H1 (cell line): ENCODE results near the gene SMYD4. TPM values are rescaled to one million over a fixed set of nuclear protein-coding genes. Genes with fewer than 3 reads are reported as not detected.
"Not testable (repeated sequence)": the region's sequence is repeated elsewhere in the genome, so short reads cannot be mapped to it uniquely, and the experiment has no call there.

Experiments used
- CTCF ChIA-PET: fragments of 300-600 bp; sonication (Branson Sonifier 250); formaldehyde crosslinking; loops from one replicate; lab custom pipeline; 2021; ENCODE audit not compliant: partially characterized antibody; lab: Charles Lee
- POLR2A ChIA-PET: fragments of 300-600 bp; sonication (Branson Sonifier 250); formaldehyde crosslinking; loops from one replicate; lab custom pipeline; 2021; ENCODE audit warnings: inconsistent platforms; ENCODE audit not compliant: partially characterized antibody; lab: Charles Lee
- DNase-seq, 2 experiments: peaks; one replicate each; pipeline versions ENCODE4 v3.0.0 to v3.0.0-alpha.2; 2010 to 2022; ENCODE audit warnings: low spot score in 2 of 2, low read depth in 1 of 2, mixed read lengths in 1 of 2
- FAIRE-seq: peaks from 2 replicates; lab custom pipeline; 2011; peaks lifted over from hg19 to GRCh38; lab: Jason Lieb, UNC
- H2AFZ ChIP-seq: 2 replicates; pipeline ENCODE4 v1.8.1; 2012; ENCODE audit warnings: low read length, inconsistent platforms
- H2AK5ac ChIP-seq: 2 replicates; pipeline ENCODE4 v1.6.1; 2013; ENCODE audit warnings: low read depth, low read length
- H2BK120ac ChIP-seq: replicated peaks from 2 replicates; pipeline ENCODE3; 2013; ENCODE audit warnings: low read depth, low read length, inconsistent platforms
- H2BK12ac ChIP-seq: 2 replicates; pipeline ENCODE4 v1.6.1; 2013; ENCODE audit warnings: low read depth, low read length
- H2BK15ac ChIP-seq: 2 replicates; pipeline ENCODE4 v1.6.1; 2013; ENCODE audit warnings: low read length
- H2BK20ac ChIP-seq: 2 replicates; pipeline ENCODE4 v1.6.1; 2013; ENCODE audit warnings: low read length
- H2BK5ac ChIP-seq: 2 replicates; pipeline ENCODE4 v1.6.1; 2013; ENCODE audit warnings: low read depth, low read length
- H3K14ac ChIP-seq: 2 replicates; pipeline ENCODE4 v1.6.1; 2013; ENCODE audit warnings: inconsistent platforms; ENCODE audit not compliant: insufficient read length
- H3K18ac ChIP-seq: 2 replicates; pipeline ENCODE4 v1.6.1; 2013; ENCODE audit warnings: low read length; ENCODE audit errors: extremely low read depth
- H3K23ac ChIP-seq: 2 replicates; pipeline ENCODE4 v1.6.1; 2013; ENCODE audit warnings: inconsistent platforms; ENCODE audit not compliant: insufficient read length
- H3K23me2 ChIP-seq: 2 replicates; pipeline ENCODE4 v1.6.1; 2013; ENCODE audit warnings: low read depth, low read length
- H3K27ac ChIP-seq: 2 replicates; pipeline ENCODE4 v1.6.1; 2011; ENCODE audit warnings: low read depth, low read length, inconsistent platforms
- H3K27me3 ChIP-seq, 4 experiments: replicated peaks in 1 of 4; 1 replicate in 1 of 4; 2 replicates in 3 of 4; pipeline versions ENCODE4 v1.6.1 to v1.8.1; 2011 to 2013; ENCODE audit warnings: low read length in 3 of 4, mild to moderate bottlenecking in 3 of 4, inconsistent platforms in 2 of 4, mixed read lengths in 2 of 4, moderate library complexity in 1 of 4; ENCODE audit not compliant: control insufficient read depth in 3 of 4, insufficient read depth in 3 of 4; ENCODE audit errors: extremely low read depth in 1 of 4
- H3K36me3 ChIP-seq, 4 experiments: 2 replicates each; pipeline versions ENCODE4 v1.6.1 to v1.8.1; 2011 to 2013; ENCODE audit warnings: mild to moderate bottlenecking in 4 of 4, low read length in 3 of 4, moderate library complexity in 2 of 4, control low read depth in 1 of 4, inconsistent platforms in 1 of 4; ENCODE audit not compliant: insufficient read depth in 4 of 4, control insufficient read depth in 2 of 4
- H3K4ac ChIP-seq: replicated peaks from 2 replicates; pipeline ENCODE3; 2013; ENCODE audit warnings: low read length, low read depth, mixed read lengths, inconsistent platforms; ENCODE audit not compliant: insufficient read length
- H3K4me1 ChIP-seq, 4 experiments: replicated peaks in 1 of 4; 1 replicate in 1 of 4; 2 replicates in 3 of 4; pipeline versions ENCODE4 v1.6.1 to v1.8.1; 2011 to 2013; ENCODE audit warnings: low read length in 3 of 4, inconsistent platforms in 2 of 4, mixed read lengths in 1 of 4; ENCODE audit not compliant: insufficient read depth in 4 of 4, control insufficient read depth in 3 of 4
- H3K4me2 ChIP-seq, 2 experiments: 2 replicates each; pipeline versions ENCODE4 v1.6.1 to v1.8.1; 2011 to 2013; ENCODE audit warnings: low read depth in 2 of 2, low read length in 2 of 2, control low read depth in 1 of 2, inconsistent platforms in 1 of 2, mild to moderate bottlenecking in 1 of 2; ENCODE audit not compliant: insufficient read depth in 1 of 2
- H3K4me3 ChIP-seq, 4 experiments: fragments of 200-600, 300-600 bp in 1 of 4; sonication (generic), shearing (Covaris generic), sonication (Bioruptor Twin) in 1 of 4; 2 replicates each; pipeline versions ENCODE4 v1.5.1 to v1.8.1; 2011 to 2016; ENCODE audit warnings: low read length in 4 of 4, low read depth in 3 of 4, control low read depth in 2 of 4, inconsistent platforms in 2 of 4, mild to moderate bottlenecking in 2 of 4, mixed read lengths in 1 of 4, moderate library complexity in 1 of 4; ENCODE audit not compliant: insufficient read depth in 2 of 4; ENCODE audit errors: extremely low read depth in 1 of 4
- H3K56ac ChIP-seq: replicated peaks from 2 replicates; pipeline ENCODE3; 2013; ENCODE audit warnings: low read depth, mild to moderate bottlenecking, mixed read lengths, low read length, inconsistent platforms; ENCODE audit not compliant: insufficient read length
- H3K79me1 ChIP-seq: 2 replicates; pipeline ENCODE4 v1.6.1; 2013; ENCODE audit warnings: low read depth, low read length, control low read depth
- H3K79me2 ChIP-seq, 2 experiments: 2 replicates each; pipeline versions ENCODE4 v1.6.1 to v1.8.1; 2012 to 2013; ENCODE audit warnings: low read length in 2 of 2, mild to moderate bottlenecking in 2 of 2, inconsistent platforms in 1 of 2; ENCODE audit not compliant: insufficient read depth in 2 of 2, control insufficient read depth in 1 of 2
- H3K9ac ChIP-seq, 4 experiments: replicated peaks in 1 of 4; 1 replicate in 1 of 4; 2 replicates in 3 of 4; pipeline versions ENCODE4 v1.6.1 to v1.8.1; 2011 to 2013; ENCODE audit warnings: low read depth in 3 of 4, low read length in 3 of 4, control low read depth in 2 of 4, mild to moderate bottlenecking in 2 of 4, moderate library complexity in 2 of 4, inconsistent platforms in 1 of 4; ENCODE audit errors: extremely low read depth in 1 of 4
- H3K9me3 ChIP-seq, 2 experiments: 2 replicates each; pipeline versions ENCODE4 v1.6.1 to v1.8.1; 2012 to 2013; ENCODE audit warnings: mild to moderate bottlenecking in 2 of 2, moderate library complexity in 2 of 2, control low read depth in 1 of 2, inconsistent platforms in 1 of 2, low read depth in 1 of 2, low read length in 1 of 2, mixed read lengths in 1 of 2; ENCODE audit not compliant: insufficient read depth in 2 of 2
- H4K20me1 ChIP-seq, 2 experiments: replicated peaks in 1 of 2; 2 replicates each; pipeline versions ENCODE3 to v1.8.1; 2011 to 2013; ENCODE audit warnings: inconsistent platforms in 2 of 2, low read length in 2 of 2, mild to moderate bottlenecking in 1 of 2; ENCODE audit not compliant: insufficient read depth in 2 of 2, control insufficient read depth in 1 of 2
- H4K5ac ChIP-seq: 2 replicates; pipeline ENCODE4 v1.6.1; 2013; ENCODE audit warnings: low read length, low read depth, mixed read lengths, inconsistent platforms; ENCODE audit not compliant: insufficient read length
- H4K8ac ChIP-seq: 2 replicates; pipeline ENCODE4 v1.8.0; 2013; ENCODE audit warnings: mild to moderate bottlenecking, moderate library complexity, low read length, inconsistent platforms; ENCODE audit not compliant: insufficient read depth; ENCODE audit errors: extremely low read depth
- H4K91ac ChIP-seq: replicated peaks from 2 replicates; pipeline ENCODE3; 2013; ENCODE audit warnings: low read length, mixed read lengths, inconsistent platforms; ENCODE audit not compliant: insufficient read length
- WGBS, 2 experiments: shearing (Covaris generic) in 1 of 2; methylation state at CpG; one replicate each; pipeline versions ENCODE4 v1.1.6 to v1.1.7; 2013 to 2015; ENCODE audit warnings: low lambda C conversion rate in 2 of 2, mixed read lengths in 2 of 2, inconsistent platforms in 1 of 2, low coverage in 1 of 2, missing lambda C conversion rate in 1 of 2; ENCODE audit not compliant: insufficient replicate concordance in 2 of 2, insufficient coverage in 1 of 2, insufficient read length in 1 of 2; ENCODE audit errors: extremely low coverage in 1 of 2, missing lambda C conversion rate in 1 of 2; 5-methylcytosine and 5-hydroxymethylcytosine counted together
- polyA plus RNA-seq, 7 experiments: library from polyadenylated mRNA; depleted of rRNA in 3 of 7; stranded (reverse) in 5 of 7; unstranded in 2 of 7; fragments of >200 nt in 5 of 7; fragments of 200-250 nt in 2 of 7; gene quantifications; 1 replicate in 5 of 7; 2 replicates in 1 of 7; 4 replicates in 1 of 7; pipeline versions ENCODE4 v1.2.1 to v1.2.3, GENCODE V29; 2011 to 2013; ENCODE audit warnings: missing spikeins in 2 of 7, mixed read lengths in 2 of 7
- total RNA-seq: library from RNA; stranded (reverse); fragmentation: NEBNext Ultra II Directional; extraction: Animal tissue kit (Norgen Biotek cat#: 25700); gene quantifications from 2 replicates; pipeline ENCODE4 v1.2.1, GENCODE V29; 2021

The SMYD4 gene
- total and polyA plus RNA-seq, 2 of the 8 experiments (the other 6 are each of a cell fraction or from before 2014, with no cell fraction given), result 10.5 to 23.4 TPM

GRCh38 chr17:1741899-1742298 lies 87.8 kb downstream of the SMYD4 start:
- H3K4ac ChIP-seq, H3K27me3 ChIP-seq, H3K4me2 ChIP-seq, H3K27ac ChIP-seq, H2AFZ ChIP-seq, CTCF ChIA-PET, H2AK5ac ChIP-seq, H3K23ac ChIP-seq, H3K79me2 ChIP-seq, H4K20me1 ChIP-seq, H2BK120ac ChIP-seq, H3K18ac ChIP-seq, H3K4me3 ChIP-seq, H3K23me2 ChIP-seq, H2BK20ac ChIP-seq, H3K9me3 ChIP-seq, H4K91ac ChIP-seq, H3K14ac ChIP-seq, H3K79me1 ChIP-seq, H2BK12ac ChIP-seq, H2BK5ac ChIP-seq, H3K4me1 ChIP-seq, DNase-seq, H2BK15ac ChIP-seq, H3K36me3 ChIP-seq, FAIRE-seq, H4K5ac ChIP-seq, H4K8ac ChIP-seq, H3K56ac ChIP-seq, H3K9ac ChIP-seq: not testable (repeated sequence)
- POLR2A ChIA-PET, result interaction anchor here (1.6 kb wide), 1 partner anchor 12 kb away, joined by 3 read pairs; no protein-coding TSS in a partner anchor
- 92% methylated on average over 4 of the region's 7 CpGs; no CpG with 5 or more reads in 1 of the 2 experiments for WGBS, 2 experiments
